Stomach (tissue), 4 donors: ENCODE measurements around the gene EFNA1.

Experiments used
- EP300 ChIP-seq: sonication (generic); formaldehyde crosslinking; IDR thresholded peaks from one replicate; pipeline ENCODE4 v1.6.1; 2017; ENCODE audit warnings: antibody characterized with exemption
- POLR2A ChIP-seq, 4 donors: fragments of 450-650 bp; IDR thresholded peaks; one replicate each; pipeline ENCODE4 v1.6.1; 2016; ENCODE audit warnings: antibody characterized with exemption in 4 of 4, control low read depth in 2 of 4, mild to moderate bottlenecking in 1 of 4, moderate library complexity in 1 of 4
- TF ChIP-seq, protein P1 (sequence below), 7 experiments: fragments of 450-650 bp in 4 of 7; fragments of 200-600 bp in 3 of 7; sonication (generic) in 3 of 7; IDR thresholded peaks; one replicate each; pipeline ENCODE4 v1.5.1; 2016 to 2019; ENCODE audit warnings: antibody characterized with exemption in 7 of 7, control low read depth in 2 of 7, mild to moderate bottlenecking in 1 of 7

DNA sequence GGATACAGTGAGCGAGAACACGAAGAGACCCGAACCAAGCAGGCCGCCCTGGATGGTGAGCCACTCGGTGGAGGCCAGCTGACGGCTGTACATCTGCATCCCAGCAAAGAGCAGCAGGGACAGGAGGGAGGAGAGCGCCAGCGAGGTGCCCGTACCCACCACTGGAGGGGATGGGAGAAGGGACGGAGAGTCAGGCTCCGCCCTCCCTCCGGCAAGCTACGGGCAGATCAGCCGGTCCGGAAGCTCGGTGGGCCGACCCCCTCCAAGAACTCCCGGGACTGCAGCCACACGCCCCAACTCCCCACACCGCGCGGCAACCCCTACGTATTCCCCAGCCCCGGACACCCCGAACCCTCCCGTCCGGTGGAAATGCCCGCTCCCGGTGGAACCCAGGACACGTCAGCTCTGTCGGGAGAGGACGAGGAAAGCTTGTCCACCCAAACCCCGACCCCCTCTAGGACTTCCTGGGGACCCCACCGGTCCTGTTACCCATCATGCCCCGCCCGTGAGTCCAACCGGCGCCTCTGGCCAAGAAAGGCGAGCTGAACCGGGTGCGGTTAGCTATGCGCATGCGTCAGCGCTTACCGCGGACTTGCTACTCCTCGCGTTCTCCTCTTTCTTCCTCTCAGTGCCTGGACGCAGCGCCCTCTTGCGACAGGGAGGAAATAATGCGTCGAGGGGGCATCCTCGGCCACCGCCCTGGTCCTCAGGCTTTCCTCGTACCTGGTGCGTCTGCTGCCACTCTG, 45.2 kb downstream of the EFNA1 start, which contains the start of gene KRTCAP2:
- no peak for TF ChIP-seq EP300
- TF ChIP-seq, protein P1, sequence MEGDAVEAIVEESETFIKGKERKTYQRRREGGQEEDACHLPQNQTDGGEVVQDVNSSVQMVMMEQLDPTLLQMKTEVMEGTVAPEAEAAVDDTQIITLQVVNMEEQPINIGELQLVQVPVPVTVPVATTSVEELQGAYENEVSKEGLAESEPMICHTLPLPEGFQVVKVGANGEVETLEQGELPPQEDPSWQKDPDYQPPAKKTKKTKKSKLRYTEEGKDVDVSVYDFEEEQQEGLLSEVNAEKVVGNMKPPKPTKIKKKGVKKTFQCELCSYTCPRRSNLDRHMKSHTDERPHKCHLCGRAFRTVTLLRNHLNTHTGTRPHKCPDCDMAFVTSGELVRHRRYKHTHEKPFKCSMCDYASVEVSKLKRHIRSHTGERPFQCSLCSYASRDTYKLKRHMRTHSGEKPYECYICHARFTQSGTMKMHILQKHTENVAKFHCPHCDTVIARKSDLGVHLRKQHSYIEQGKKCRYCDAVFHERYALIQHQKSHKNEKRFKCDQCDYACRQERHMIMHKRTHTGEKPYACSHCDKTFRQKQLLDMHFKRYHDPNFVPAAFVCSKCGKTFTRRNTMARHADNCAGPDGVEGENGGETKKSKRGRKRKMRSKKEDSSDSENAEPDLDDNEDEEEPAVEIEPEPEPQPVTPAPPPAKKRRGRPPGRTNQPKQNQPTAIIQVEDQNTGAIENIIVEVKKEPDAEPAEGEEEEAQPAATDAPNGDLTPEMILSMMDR (IDR thresholded peaks at IDR 0.05): peak in 6 of 7 experiments; percentile 65 to 99 (median 87)
- no peak for TF ChIP-seq POLR2A (IDR thresholded peaks at IDR 0.05)
